RWPE2 (cell line): ENCODE results near the gene PRG2.

Experiments used
- ATAC-seq: fragments of 200-7000 bp; cut with Tn5 transposase; 3 replicates; pipeline ENCODE4 v1.9.1; 2021; ENCODE audit warnings: low read depth
- DNase-seq: peaks from one replicate; pipeline ENCODE4 v3.0.0-alpha.2; 2020; ENCODE audit warnings: low spot score
- H3K27ac ChIP-seq: fragments of 450-650 bp; 2 replicates; pipeline ENCODE4 v1.5.1; 2017; ENCODE audit warnings: mild to moderate bottlenecking; ENCODE audit not compliant: poor library complexity, severe bottlenecking
- H3K27me3 ChIP-seq: fragments of 250-450 bp; sonication (Bioruptor Pico); 2 replicates; pipeline ENCODE4 v1.5.1; 2021; ENCODE audit warnings: mild to moderate bottlenecking, moderate library complexity; ENCODE audit not compliant: insufficient read depth, poor library complexity, severe bottlenecking
- H3K36me3 ChIP-seq: fragments of 250-450 bp; sonication (Bioruptor Pico); 2 replicates; pipeline ENCODE4 v1.5.1; 2020; ENCODE audit warnings: low read depth, mild to moderate bottlenecking, moderate library complexity
- H3K4me1 ChIP-seq: fragments of 250-450 bp; sonication (Bioruptor Pico); 2 replicates; pipeline ENCODE4 v1.5.1; 2021; ENCODE audit warnings: mild to moderate bottlenecking, moderate library complexity; ENCODE audit not compliant: insufficient read depth, poor library complexity, severe bottlenecking
- H3K4me3 ChIP-seq: fragments of 250-450 bp; sonication (Bioruptor Pico); 2 replicates; pipeline ENCODE4 v1.5.1; 2021; ENCODE audit warnings: mild to moderate bottlenecking, moderate library complexity; ENCODE audit not compliant: severe bottlenecking
- H3K9me3 ChIP-seq: fragments of 250-450 bp; sonication (Bioruptor Pico); 2 replicates; pipeline ENCODE4 v1.5.1; 2021; ENCODE audit warnings: mild to moderate bottlenecking, moderate library complexity; ENCODE audit not compliant: severe bottlenecking
- CTCF ChIP-seq: fragments of 450-650 bp; IDR thresholded peaks from one replicate; pipeline ENCODE4 v1.5.1; 2017; ENCODE audit warnings: mild to moderate bottlenecking, moderate library complexity; ENCODE audit not compliant: poor library complexity, severe bottlenecking

PRG2 gene

GRCh38 chr11:57421805-57422204, 31.4 kb upstream of the PRG2 start:
- no peak for TF ChIP-seq CTCF
- no peak for DNase-seq
- Histone ChIP-seq H3K27me3 (no peaks in the 10 kb centered on the region), H3K9me3 (no peaks in the 10 kb centered on the region), H3K4me1 (peaks cover 21% of the 10 kb centered on the region), H3K4me3 (no peak overlapping the region), H3K27ac (no peak overlapping the region), H3K36me3 (peaks cover 66% of the 10 kb centered on the region)
- ATAC-seq, result no peak

GRCh38 chr11:57421066-57421465, 30.6 kb upstream of the PRG2 start:
- ATAC-seq, result no peak
- no peak for DNase-seq
- Histone ChIP-seq H3K27me3 (no peaks in the 10 kb centered on the region), H3K4me3 (no peak overlapping the region), H3K4me1 (peaks cover 15% of the 10 kb centered on the region), H3K36me3 (peaks cover 70% of the 10 kb centered on the region), H3K9me3 (no peaks in the 10 kb centered on the region), H3K27ac (no peak overlapping the region)
- no peak for TF ChIP-seq CTCF

- Histone ChIP-seq H3K9me3 (no peaks in the 10 kb centered on the region), H3K36me3 (peaks cover 69% of the 10 kb centered on the region), H3K27me3 (no peaks in the 10 kb centered on the region), H3K27ac (no peak overlapping the region), H3K4me3 (no peak overlapping the region), H3K4me1 (no peaks in the 10 kb centered on the region)
- no peak for TF ChIP-seq CTCF
- ATAC-seq, result no peak
- DNase-seq, result no peak
Observed at GRCh38 chr11:57419146-57419545, 28.7 kb upstream of the PRG2 start.

GRCh38 chr11:57418131-57418530, 27.7 kb upstream of the PRG2 start:
- no peak overlapping the region for H3K4me3 ChIP-seq
- H3K9me3 ChIP-seq, result no peaks in the 10 kb centered on the region
- no peak for TF ChIP-seq CTCF
- H3K4me1 ChIP-seq, result no peaks in the 10 kb centered on the region
- H3K36me3 ChIP-seq, result peaks cover 70% of the 10 kb centered on the region
- no peaks in the 10 kb centered on the region for H3K27me3 ChIP-seq
- no peak for DNase-seq
- no peak overlapping the region for H3K27ac ChIP-seq
- no peak for ATAC-seq

GRCh38 chr11:57417056-57417455, 26.6 kb upstream of the PRG2 start:
- no peak for TF ChIP-seq CTCF
- Histone ChIP-seq H3K36me3 (peaks cover 69% of the 10 kb centered on the region), H3K27ac (no peak overlapping the region), H3K27me3 (no peaks in the 10 kb centered on the region), H3K4me3 (no peak overlapping the region), H3K4me1 (no peaks in the 10 kb centered on the region), H3K9me3 (no peaks in the 10 kb centered on the region)
- DNase-seq (no peak), ATAC-seq (no peak)
